HEK293T (cell line): ENCODE data around the gene TMEM31.
A peak's percentile ranks its signal among the peaks of the same experiment; 100 is the strongest.

Experiments used
- FOXA1 ChIP-seq: fragments of 450-650 bp; IDR thresholded peaks from 2 replicates; pipeline ENCODE4 v1.6.1; 2016; ENCODE audit warnings: mild to moderate bottlenecking
- L3MBTL2 ChIP-seq: fragments of 450-650 bp; conservative IDR thresholded peaks from 2 replicates; pipeline ENCODE4 v1.6.1; 2016; ENCODE audit warnings: mild to moderate bottlenecking

GRCh38 chrX:103687073-103687695, 23.5 kb upstream of the TMEM31 start:
- TF ChIP-seq FOXA1 (no peak), L3MBTL2 (peak; percentile 95)
